ENCODE results near the gene LRP5.

The LRP5 gene

GRCh38 chr11:68371171-68372041 is 59.0 kb downstream of the LRP5 start:
- no peak for DNase-seq (ENCODE audit: low spot score)

- DNase-seq (ENCODE audit: low spot score) = no peak
Measured at GRCh38 chr11:68372114-68372513, 59.7 kb downstream of the LRP5 start.

- no peak for DNase-seq (ENCODE audit: low spot score)
Measured at GRCh38 chr11:68372625-68373024, 60.2 kb downstream of the LRP5 start.

- no peak for DNase-seq (ENCODE audit: low spot score)
Measured at GRCh38 chr11:68373189-68373814, 60.9 kb downstream of the LRP5 start.

- DNase-seq (ENCODE audit: low spot score) = no peak
Measured at GRCh38 chr11:68373815-68374501, 61.6 kb downstream of the LRP5 start.

- no peak for DNase-seq (ENCODE audit: low spot score)
Measured at GRCh38 chr11:68374531-68374930, 62.1 kb downstream of the LRP5 start.

- DNase-seq (ENCODE audit: low spot score) = no peak
Measured at GRCh38 chr11:68375337-68375736, 62.9 kb downstream of the LRP5 start.

GRCh38 chr11:68375766-68376165 is 63.4 kb downstream of the LRP5 start:
- no peak for DNase-seq (ENCODE audit: low spot score)

- no peak for DNase-seq (ENCODE audit: low spot score)
Measured at GRCh38 chr11:68377389-68377795, 65.0 kb downstream of the LRP5 start.

- DNase-seq (ENCODE audit: low spot score) = no peak
Measured at GRCh38 chr11:68379206-68379605, 66.8 kb downstream of the LRP5 start.

GRCh38 chr11:68380786-68381622 is 68.6 kb downstream of the LRP5 start:
- no peak for DNase-seq (ENCODE audit: low spot score)

GRCh38 chr11:68381716-68382115 is 69.3 kb downstream of the LRP5 start:
- DNase-seq (ENCODE audit: low spot score) = no peak

GRCh38 chr11:68382358-68382998 is 70.1 kb downstream of the LRP5 start:
- DNase-seq (ENCODE audit: low spot score) = no peak

GRCh38 chr11:68383976-68384501 is 71.6 kb downstream of the LRP5 start:
- DNase-seq (ENCODE audit: low spot score) = peak; percentile 48

GRCh38 chr11:68384530-68385081 is 72.2 kb downstream of the LRP5 start:
- no peak for DNase-seq (ENCODE audit: low spot score)

- no peak for DNase-seq (ENCODE audit: low spot score)
Measured at GRCh38 chr11:68385128-68385527, 72.7 kb downstream of the LRP5 start.

- no peak for DNase-seq (ENCODE audit: low spot score)
Measured at GRCh38 chr11:68386331-68386978, 74.1 kb downstream of the LRP5 start.

GRCh38 chr11:68387840-68388239 is 75.4 kb downstream of the LRP5 start:
- DNase-seq (ENCODE audit: low spot score) = peak; percentile 6

GRCh38 chr11:68388595-68389198 is 76.3 kb downstream of the LRP5 start:
- no peak for DNase-seq (ENCODE audit: low spot score)

- DNase-seq (ENCODE audit: low spot score) = no peak
Measured at GRCh38 chr11:68390315-68390714, 77.9 kb downstream of the LRP5 start.
